GM23338 (cell line): ENCODE results near the gene OTOR. TPM values are rescaled to one million over a fixed set of nuclear protein-coding genes. Genes with fewer than 3 reads are reported as not detected.

Source experiments
- ATAC-seq: fragments of 200-7000 bp; cut with Tn5 transposase; 3 replicates; pipeline ENCODE4 v1.9.1; 2020
- DNase-seq: peaks from one replicate; pipeline ENCODE4 v3.0.0-alpha.2; 2015; ENCODE audit warnings: low spot score
- H2AFZ ChIP-seq: fragments of 200-600 bp; sonication (generic); 2 replicates; pipeline ENCODE4 v1.8.0; 2016; ENCODE audit warnings: antibody characterized with exemption, mild to moderate bottlenecking, moderate library complexity
- H3F3A ChIP-seq: fragments of 200-600 bp; sonication (generic); replicated peaks from 2 replicates; pipeline ENCODE4 v1.8.0; 2017; ENCODE audit warnings: antibody characterized with exemption, mixed run types, low read depth
- H3K27ac ChIP-seq: fragments of 200-600 bp; sonication (generic); 2 replicates; pipeline ENCODE4 v1.6.1; 2016; ENCODE audit warnings: low read depth
- H3K27me3 ChIP-seq: fragments of 200-600 bp; sonication (generic); 2 replicates; pipeline ENCODE4 v1.8.0; 2016; ENCODE audit warnings: mild to moderate bottlenecking, mixed run types, moderate library complexity; ENCODE audit not compliant: insufficient read depth
- H3K36me3 ChIP-seq: fragments of 200-600 bp; sonication (generic); 2 replicates; pipeline ENCODE4 v1.8.0; 2016; ENCODE audit warnings: mild to moderate bottlenecking; ENCODE audit not compliant: insufficient read depth
- H3K4me1 ChIP-seq: fragments of 200-600 bp; sonication (generic); 2 replicates; pipeline ENCODE4 v1.8.0; 2016; ENCODE audit warnings: mild to moderate bottlenecking, moderate library complexity; ENCODE audit not compliant: insufficient read depth
- H3K4me2 ChIP-seq: fragments of 200-600 bp; sonication (generic); 2 replicates; pipeline ENCODE4 v1.7.1; 2017; ENCODE audit warnings: mixed run types
- H3K4me3 ChIP-seq: fragments of 200-600 bp; sonication (generic); 2 replicates; pipeline ENCODE4 v1.6.1; 2016; ENCODE audit warnings: mixed run types
- H3K79me2 ChIP-seq: fragments of 200-600 bp; sonication (generic); replicated peaks from 2 replicates; pipeline ENCODE4 v1.8.0; 2017; ENCODE audit warnings: mild to moderate bottlenecking; ENCODE audit not compliant: insufficient read depth
- H3K9me2 ChIP-seq: fragments of 200-600 bp; sonication (generic); 2 replicates; pipeline ENCODE4 v1.8.0; 2017; ENCODE audit not compliant: insufficient read depth
- H4K20me1 ChIP-seq: fragments of 200-600 bp; sonication (generic); replicated peaks from 2 replicates; pipeline ENCODE4 v1.8.0; 2017; ENCODE audit warnings: mild to moderate bottlenecking; ENCODE audit not compliant: insufficient read depth
- H3K27ac Mint-ChIP-seq: 2 replicates; pipeline ENCODE4 v1.8.0; 2020; ENCODE audit warnings: inconsistent platforms, mild to moderate bottlenecking, moderate library complexity, mixed read lengths
- H3K27me3 Mint-ChIP-seq: 3 replicates; pipeline ENCODE4 v1.8.0; 2022; ENCODE audit warnings: low read depth, mild to moderate bottlenecking, moderate library complexity, mixed read lengths, inconsistent platforms; ENCODE audit not compliant: insufficient read depth, poor library complexity
- H3K36me3 Mint-ChIP-seq: 3 replicates; pipeline ENCODE4 v1.8.0; 2021; ENCODE audit warnings: low read depth, mild to moderate bottlenecking, inconsistent platforms, moderate library complexity, mixed read lengths
- H3K4me1 Mint-ChIP-seq: 3 replicates; pipeline ENCODE4 v1.8.0; 2020; ENCODE audit warnings: mild to moderate bottlenecking, inconsistent platforms, mixed read lengths
- H3K4me3 Mint-ChIP-seq: 3 replicates; pipeline ENCODE4 v1.8.0; 2021; ENCODE audit warnings: moderate library complexity, mild to moderate bottlenecking, inconsistent platforms, mixed read lengths
- H3K9me3 Mint-ChIP-seq: 3 replicates; pipeline ENCODE4 v1.8.0; 2020; ENCODE audit warnings: moderate library complexity, mild to moderate bottlenecking, inconsistent platforms, mixed read lengths
- JUNB ChIP-seq: IDR thresholded peaks from one replicate; pipeline ENCODE4 v1.6.1; 2016; ENCODE audit warnings: antibody characterized with exemption; ENCODE audit not compliant: unreplicated experiment
- NANOG ChIP-seq: IDR thresholded peaks from 2 replicates; pipeline ENCODE4 v1.6.1; 2016; ENCODE audit warnings: antibody characterized with exemption, borderline replicate concordance
- polyA plus RNA-seq: library from polyadenylated mRNA; unstranded; fragments of >200 nt; fragmentation: Nextera tagmentation; extraction: Ambion mirVana; gene quantifications from 2 replicates; pipeline ENCODE4 v1.2.1, GENCODE V29; 2016
- total RNA-seq: library from RNA; depleted of rRNA; stranded (reverse); fragments of >200 nt; shearing (Covaris generic); gene quantifications from 2 replicates; pipeline ENCODE4 v1.2.3, GENCODE V29; 2014; rRNA removed
- TF ChIP-seq, protein P1 (sequence below): fragments of 250-450 bp; sonication (Bioruptor Pico); IDR thresholded peaks from 2 replicates; pipeline ENCODE4 v1.5.0; 2020; ENCODE audit warnings: mild to moderate bottlenecking, moderate library complexity

The OTOR gene
- total and polyA plus RNA-seq, 2 experiments from 2014 or later = not detected

DNA sequence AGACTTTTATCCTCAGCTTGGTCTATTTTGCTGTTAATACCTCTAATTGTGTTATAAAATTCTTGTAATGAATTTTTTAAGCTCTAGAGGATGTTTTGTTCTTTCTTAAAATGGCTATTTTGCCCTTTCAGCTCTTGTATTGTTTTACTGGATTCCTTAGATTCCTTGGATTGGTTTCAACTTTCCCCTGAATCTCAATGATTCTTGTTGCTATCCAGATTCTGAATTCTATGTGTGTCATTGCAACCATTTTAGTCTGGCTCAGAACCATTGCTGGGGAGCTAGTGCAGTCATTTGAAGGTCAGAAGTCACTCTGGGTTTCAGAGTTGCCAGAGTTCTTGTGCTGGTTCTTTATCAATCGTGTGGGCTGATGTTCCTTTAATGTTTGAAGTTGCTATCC, 37.1 kb downstream of the OTOR start:
- H3K79me2 ChIP-seq = no peaks in the 10 kb centered on the region
- no peak overlapping the region for H2AFZ ChIP-seq
- H3K36me3 ChIP-seq = no peaks in the 10 kb centered on the region
- DNase-seq (peak; percentile 47), ATAC-seq (no peak)
- H3K27me3 Mint-ChIP-seq = peaks cover 2% of the 10 kb centered on the region
- no peaks in the 10 kb centered on the region for H4K20me1 ChIP-seq
- no peaks in the 10 kb centered on the region for H3F3A ChIP-seq
- no peaks in the 10 kb centered on the region for H3K9me2 ChIP-seq
- no peaks in the 10 kb centered on the region for H3K27me3 ChIP-seq
- H3K27ac ChIP-seq = 0 out of 2 replicates have a peak overlapping the region, but pooled peaks have one; percentile 3
- no peak overlapping the region for H3K4me2 ChIP-seq
- no peak overlapping the region for H3K27ac Mint-ChIP-seq
- no peak overlapping the region for H3K4me3 ChIP-seq
- H3K9me3 Mint-ChIP-seq = peaks cover 26% of the 10 kb centered on the region; the same call in 2 of the 3 replicates
- H3K36me3 Mint-ChIP-seq = peaks cover 1% of the 10 kb centered on the region; the same call in 2 of the 3 replicates
- peaks cover 9% of the 10 kb centered on the region; the same call in 2 of the 3 replicates for H3K4me1 Mint-ChIP-seq
- TF ChIP-seq, protein P1, sequence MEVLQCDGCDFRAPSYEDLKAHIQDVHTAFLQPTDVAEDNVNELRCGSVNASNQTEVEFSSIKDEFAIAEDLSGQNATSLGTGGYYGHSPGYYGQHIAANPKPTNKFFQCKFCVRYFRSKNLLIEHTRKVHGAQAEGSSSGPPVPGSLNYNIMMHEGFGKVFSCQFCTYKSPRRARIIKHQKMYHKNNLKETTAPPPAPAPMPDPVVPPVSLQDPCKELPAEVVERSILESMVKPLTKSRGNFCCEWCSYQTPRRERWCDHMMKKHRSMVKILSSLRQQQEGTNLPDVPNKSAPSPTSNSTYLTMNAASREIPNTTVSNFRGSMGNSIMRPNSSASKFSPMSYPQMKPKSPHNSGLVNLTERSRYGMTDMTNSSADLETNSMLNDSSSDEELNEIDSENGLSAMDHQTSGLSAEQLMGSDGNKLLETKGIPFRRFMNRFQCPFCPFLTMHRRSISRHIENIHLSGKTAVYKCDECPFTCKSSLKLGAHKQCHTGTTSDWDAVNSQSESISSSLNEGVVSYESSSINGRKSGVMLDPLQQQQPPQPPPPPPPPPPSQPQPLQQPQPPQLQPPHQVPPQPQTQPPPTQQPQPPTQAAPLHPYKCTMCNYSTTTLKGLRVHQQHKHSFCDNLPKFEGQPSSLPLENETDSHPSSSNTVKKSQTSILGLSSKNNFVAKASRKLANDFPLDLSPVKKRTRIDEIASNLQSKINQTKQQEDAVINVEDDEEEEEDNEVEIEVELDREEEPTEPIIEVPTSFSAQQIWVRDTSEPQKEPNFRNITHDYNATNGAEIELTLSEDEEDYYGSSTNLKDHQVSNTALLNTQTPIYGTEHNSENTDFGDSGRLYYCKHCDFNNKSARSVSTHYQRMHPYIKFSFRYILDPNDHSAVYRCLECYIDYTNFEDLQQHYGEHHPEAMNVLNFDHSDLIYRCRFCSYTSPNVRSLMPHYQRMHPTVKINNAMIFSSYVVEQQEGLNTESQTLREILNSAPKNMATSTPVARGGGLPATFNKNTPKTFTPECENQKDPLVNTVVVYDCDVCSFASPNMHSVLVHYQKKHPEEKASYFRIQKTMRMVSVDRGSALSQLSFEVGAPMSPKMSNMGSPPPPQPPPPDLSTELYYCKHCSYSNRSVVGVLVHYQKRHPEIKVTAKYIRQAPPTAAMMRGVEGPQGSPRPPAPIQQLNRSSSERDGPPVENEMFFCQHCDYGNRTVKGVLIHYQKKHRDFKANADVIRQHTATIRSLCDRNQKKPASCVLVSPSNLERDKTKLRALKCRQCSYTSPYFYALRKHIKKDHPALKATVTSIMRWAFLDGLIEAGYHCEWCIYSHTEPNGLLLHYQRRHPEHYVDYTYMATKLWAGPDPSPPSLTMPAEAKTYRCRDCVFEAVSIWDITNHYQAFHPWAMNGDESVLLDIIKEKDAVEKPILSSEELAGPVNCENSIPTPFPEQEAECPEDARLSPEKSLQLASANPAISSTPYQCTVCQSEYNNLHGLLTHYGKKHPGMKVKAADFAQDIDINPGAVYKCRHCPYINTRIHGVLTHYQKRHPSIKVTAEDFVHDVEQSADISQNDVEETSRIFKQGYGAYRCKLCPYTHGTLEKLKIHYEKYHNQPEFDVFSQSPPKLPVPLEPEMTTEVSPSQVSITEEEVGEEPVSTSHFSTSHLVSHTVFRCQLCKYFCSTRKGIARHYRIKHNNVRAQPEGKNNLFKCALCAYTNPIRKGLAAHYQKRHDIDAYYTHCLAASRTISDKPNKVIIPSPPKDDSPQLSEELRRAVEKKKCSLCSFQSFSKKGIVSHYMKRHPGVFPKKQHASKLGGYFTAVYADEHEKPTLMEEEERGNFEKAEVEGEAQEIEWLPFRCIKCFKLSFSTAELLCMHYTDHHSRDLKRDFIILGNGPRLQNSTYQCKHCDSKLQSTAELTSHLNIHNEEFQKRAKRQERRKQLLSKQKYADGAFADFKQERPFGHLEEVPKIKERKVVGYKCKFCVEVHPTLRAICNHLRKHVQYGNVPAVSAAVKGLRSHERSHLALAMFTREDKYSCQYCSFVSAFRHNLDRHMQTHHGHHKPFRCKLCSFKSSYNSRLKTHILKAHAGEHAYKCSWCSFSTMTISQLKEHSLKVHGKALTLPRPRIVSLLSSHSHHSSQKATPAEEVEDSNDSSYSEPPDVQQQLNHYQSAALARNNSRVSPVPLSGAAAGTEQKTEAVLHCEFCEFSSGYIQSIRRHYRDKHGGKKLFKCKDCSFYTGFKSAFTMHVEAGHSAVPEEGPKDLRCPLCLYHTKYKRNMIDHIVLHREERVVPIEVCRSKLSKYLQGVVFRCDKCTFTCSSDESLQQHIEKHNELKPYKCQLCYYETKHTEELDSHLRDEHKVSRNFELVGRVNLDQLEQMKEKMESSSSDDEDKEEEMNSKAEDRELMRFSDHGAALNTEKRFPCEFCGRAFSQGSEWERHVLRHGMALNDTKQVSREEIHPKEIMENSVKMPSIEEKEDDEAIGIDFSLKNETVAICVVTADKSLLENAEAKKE (CRISPR knock-in tag) = no peak
- TF ChIP-seq JUNB = no peak
- no peak for TF ChIP-seq NANOG
- no peak overlapping the region for H3K4me3 Mint-ChIP-seq
- H3K4me1 ChIP-seq = peaks cover 12% of the 10 kb centered on the region; the same call in 1 of the 2 replicates

Other genes with a start within 250 kb of the OTOR start
- 11.1 and 12.8 TPM in 2 replicates for gene KIF16B, start 174.9 kb upstream of the OTOR start, total RNA-seq
- 5.5 and 6.5 TPM in 2 replicates for gene KIF16B, start 174.9 kb upstream of the OTOR start, polyA plus RNA-seq
- gene SNRPB2, start 18.3 kb upstream of the OTOR start, total RNA-seq = 91.9 and 94.9 TPM in 2 replicates
- gene SNRPB2, start 18.3 kb upstream of the OTOR start, polyA plus RNA-seq = 377 and 387 TPM in 2 replicates